Measurements from ENCODE around the gene BCDIN3D. TPM values are rescaled to one million over a fixed set of nuclear protein-coding genes. Genes with fewer than 3 reads are reported as not detected.
"Not testable (repeated sequence)": the region's sequence is repeated elsewhere in the genome, so short reads cannot be mapped to it uniquely, and the experiment has no call there.

The BCDIN3D gene
- total RNA-seq, 3 donors from 2014 or later = 2.2 to 6.0 (median 3.9) TPM

DNA sequence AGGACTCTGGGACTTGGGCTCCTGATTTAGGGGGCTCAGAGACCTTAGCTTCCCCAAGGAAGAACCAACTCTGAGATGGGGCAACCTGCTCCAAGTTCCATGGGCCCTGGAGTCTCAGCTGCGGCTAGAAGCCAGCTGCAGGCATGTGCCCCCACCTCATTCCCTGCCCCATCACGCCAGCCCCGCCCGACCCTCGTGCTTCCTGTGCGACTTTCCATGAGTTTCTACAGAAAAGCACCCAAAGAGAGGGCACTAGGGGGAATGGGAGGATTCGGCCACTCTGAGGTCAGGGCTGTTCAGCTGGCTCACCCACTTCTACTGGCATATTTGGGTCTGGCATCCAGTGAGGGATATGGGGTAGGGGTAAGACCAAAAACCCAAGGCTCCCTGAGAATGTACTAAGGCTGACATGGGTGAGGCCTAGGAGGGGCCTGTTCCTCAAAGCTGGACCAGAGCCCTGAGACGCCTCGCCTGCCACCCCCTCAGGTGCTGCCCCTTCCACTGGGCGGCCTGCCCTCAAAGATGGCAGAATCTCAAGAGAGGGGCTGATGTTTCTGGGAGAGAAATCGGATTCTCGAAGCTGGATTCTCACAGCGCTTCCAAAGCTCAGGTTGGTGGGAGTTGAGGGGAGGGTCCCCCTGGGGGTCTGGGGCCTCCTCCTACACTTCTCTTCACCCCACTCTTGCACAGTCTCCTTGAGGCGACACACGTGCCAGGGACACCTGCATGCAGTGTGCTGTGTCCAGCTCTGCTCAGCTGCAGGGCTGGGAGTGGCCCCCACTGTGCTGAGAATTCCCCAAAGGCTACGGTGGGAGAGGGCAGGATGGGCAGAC lies 38.7 kb upstream of the BCDIN3D start:
- no peaks in the 10 kb centered on the region for H3K36me3 ChIP-seq
- no peak overlapping the region for H3K27ac ChIP-seq
- no peak for DNase-seq (ENCODE audit: low spot score in 2 of 2)
- H3K4me1 ChIP-seq = no peaks in the 10 kb centered on the region
- intact Hi-C loops (cut with DNase I; ENCODE audit: low total_unique reads) = no loop called here
- TF ChIP-seq, protein P1, sequence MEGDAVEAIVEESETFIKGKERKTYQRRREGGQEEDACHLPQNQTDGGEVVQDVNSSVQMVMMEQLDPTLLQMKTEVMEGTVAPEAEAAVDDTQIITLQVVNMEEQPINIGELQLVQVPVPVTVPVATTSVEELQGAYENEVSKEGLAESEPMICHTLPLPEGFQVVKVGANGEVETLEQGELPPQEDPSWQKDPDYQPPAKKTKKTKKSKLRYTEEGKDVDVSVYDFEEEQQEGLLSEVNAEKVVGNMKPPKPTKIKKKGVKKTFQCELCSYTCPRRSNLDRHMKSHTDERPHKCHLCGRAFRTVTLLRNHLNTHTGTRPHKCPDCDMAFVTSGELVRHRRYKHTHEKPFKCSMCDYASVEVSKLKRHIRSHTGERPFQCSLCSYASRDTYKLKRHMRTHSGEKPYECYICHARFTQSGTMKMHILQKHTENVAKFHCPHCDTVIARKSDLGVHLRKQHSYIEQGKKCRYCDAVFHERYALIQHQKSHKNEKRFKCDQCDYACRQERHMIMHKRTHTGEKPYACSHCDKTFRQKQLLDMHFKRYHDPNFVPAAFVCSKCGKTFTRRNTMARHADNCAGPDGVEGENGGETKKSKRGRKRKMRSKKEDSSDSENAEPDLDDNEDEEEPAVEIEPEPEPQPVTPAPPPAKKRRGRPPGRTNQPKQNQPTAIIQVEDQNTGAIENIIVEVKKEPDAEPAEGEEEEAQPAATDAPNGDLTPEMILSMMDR (IDR thresholded peaks at IDR 0.05) = no peak
- no peak for TF ChIP-seq POLR2A (IDR thresholded peaks at IDR 0.05)
- no peak for TF ChIP-seq POLR2AphosphoS5 (IDR thresholded peaks at IDR 0.05)
- no peaks in the 10 kb centered on the region for H3K27me3 ChIP-seq
- H3K4me3 ChIP-seq = no peak overlapping the region
- no peaks in the 10 kb centered on the region for H3K9me3 ChIP-seq

DNA sequence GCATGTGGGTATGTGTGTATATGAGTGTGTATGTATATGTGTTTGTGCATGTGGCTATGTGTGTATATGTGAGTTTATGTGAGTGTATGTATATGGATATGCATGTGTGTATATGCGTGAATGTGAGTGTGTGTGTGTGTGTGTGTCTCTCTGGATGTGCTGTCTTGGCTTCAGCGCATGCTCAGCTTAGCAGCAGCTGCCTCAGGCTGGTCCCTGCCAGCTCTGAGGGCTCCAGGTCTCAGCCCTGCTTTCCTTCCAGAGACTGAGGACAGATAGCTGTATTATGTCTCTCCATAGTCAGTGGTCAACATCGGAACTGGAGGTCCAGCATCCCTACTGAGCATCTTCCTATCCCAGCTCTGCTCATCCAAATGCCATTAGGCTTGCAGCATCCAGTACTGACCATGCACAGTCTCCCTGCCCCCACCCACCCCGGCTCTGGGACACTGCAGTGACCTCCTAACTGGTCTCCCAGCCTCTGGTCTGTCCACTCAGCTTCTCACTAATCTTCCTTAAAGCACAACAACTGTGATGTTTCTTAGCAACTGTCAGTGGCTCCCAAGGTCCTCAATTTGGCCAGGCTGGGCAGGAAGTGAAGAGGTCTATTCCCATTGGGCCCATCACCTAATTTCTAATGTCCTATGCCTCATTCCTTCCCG lies 38.0 kb upstream of the BCDIN3D start:
- Histone ChIP-seq H3K27ac (no peak overlapping the region), H3K27me3 (no peaks in the 10 kb centered on the region), H3K4me3 (no peak overlapping the region), H3K9me3 (no peaks in the 10 kb centered on the region), H3K4me1 (no peaks in the 10 kb centered on the region), H3K36me3 (no peaks in the 10 kb centered on the region)
- no peak for DNase-seq (ENCODE audit: low spot score in 2 of 2)
- intact Hi-C loops (cut with DNase I; ENCODE audit: low total_unique reads) = no loop called here
- TF ChIP-seq, protein P1 (IDR thresholded peaks at IDR 0.05) = no peak
- no peak for TF ChIP-seq POLR2AphosphoS5 (IDR thresholded peaks at IDR 0.05)
- TF ChIP-seq POLR2A (IDR thresholded peaks at IDR 0.05) = no peak

DNA sequence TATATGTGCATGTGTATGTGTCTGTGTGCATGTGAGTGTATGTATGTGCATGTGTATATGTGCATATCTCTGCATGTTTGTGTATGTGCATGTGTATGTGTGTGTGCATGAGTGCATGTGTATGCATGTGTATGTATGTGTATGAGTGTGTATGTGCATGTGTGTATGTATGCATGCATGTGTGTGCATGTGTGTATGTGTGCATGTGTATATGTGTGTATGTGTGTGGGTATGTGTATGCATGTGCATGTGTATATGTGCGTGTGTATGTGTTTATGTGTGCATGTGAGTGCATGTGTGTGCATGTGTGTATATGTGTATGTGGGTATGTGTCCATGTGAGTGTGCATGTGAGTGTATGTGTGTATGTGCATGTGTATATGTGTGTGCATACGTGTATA lies 36.2 kb upstream of the BCDIN3D start:
- H3K9me3 ChIP-seq; H3K27me3 ChIP-seq; H3K27ac ChIP-seq; H3K36me3 ChIP-seq; DNase-seq (ENCODE audit: low spot score in 2 of 2); H3K4me1 ChIP-seq; H3K4me3 ChIP-seq; intact Hi-C loops (cut with DNase I; ENCODE audit: low total_unique reads): not testable (repeated sequence)

DNA sequence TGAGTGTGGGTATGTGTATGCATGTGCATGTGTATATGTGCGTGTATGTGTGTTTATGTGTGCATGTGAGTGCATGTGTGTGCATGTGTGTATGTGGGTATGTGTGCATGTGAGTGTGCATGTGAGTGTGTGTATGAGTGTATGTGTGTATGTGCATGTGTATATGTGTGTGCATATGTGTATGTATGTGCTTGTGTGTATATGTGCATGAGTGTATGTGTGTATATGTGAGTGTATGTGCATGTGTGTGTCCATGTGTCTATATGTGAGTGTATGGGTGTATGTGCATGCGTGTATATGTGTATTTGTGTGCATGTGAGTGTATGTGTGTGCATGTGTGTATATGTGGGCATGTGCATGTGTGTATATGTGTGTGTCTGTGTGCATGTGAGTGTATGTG lies 35.1 kb upstream of the BCDIN3D start:
- intact Hi-C loops (cut with DNase I; ENCODE audit: low total_unique reads) = no loop called here
- DNase-seq (ENCODE audit: low spot score in 2 of 2) = no peak
- Histone ChIP-seq H3K27me3 (no peaks in the 10 kb centered on the region), H3K4me1 (no peaks in the 10 kb centered on the region), H3K4me3 (no peak overlapping the region), H3K9me3 (no peaks in the 10 kb centered on the region), H3K36me3 (no peaks in the 10 kb centered on the region), H3K27ac (no peak overlapping the region)
- TF ChIP-seq, protein P1 (IDR thresholded peaks at IDR 0.05) = no peak

DNA sequence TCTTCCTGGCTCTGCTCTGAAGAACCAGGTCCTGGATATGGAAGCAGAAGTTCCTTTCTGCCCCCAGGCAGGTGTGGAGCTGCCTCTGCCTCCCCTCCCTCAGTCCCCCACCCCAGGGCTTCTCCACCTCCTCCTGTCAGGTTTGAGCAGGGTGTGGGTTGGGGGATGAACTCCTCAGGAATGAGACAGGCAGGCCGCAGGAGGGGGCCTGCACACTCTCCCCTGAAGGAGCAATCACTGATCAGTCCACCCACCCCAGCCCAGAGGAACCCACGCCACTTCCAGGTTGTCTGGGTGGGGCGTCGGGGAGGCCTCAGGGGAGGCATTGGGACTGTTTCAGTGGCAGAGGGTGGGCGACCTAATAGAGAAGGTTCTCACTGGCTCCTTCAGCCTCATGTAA lies 34.2 kb upstream of the BCDIN3D start:
- Histone ChIP-seq H3K27me3 (no peaks in the 10 kb centered on the region), H3K9me3 (no peaks in the 10 kb centered on the region), H3K4me3 (no peak overlapping the region), H3K27ac (no peak overlapping the region), H3K36me3 (no peaks in the 10 kb centered on the region), H3K4me1 (no peaks in the 10 kb centered on the region)
- TF ChIP-seq POLR2A (IDR thresholded peaks at IDR 0.05) (no peak), POLR2AphosphoS5 (IDR thresholded peaks at IDR 0.05) (no peak)
- TF ChIP-seq, protein P1 (IDR thresholded peaks at IDR 0.05) = no peak
- intact Hi-C loops (cut with DNase I; ENCODE audit: low total_unique reads) = no loop called here
- DNase-seq (ENCODE audit: low spot score in 2 of 2) = no peak
